Psoas muscle (tissue), 7 donors: Measurements from ENCODE around the gene SCML1. TPM values are rescaled to one million over a fixed set of nuclear protein-coding genes. Genes with fewer than 3 reads are reported as not detected.

Experiments used
- polyA plus RNA-seq, 3 donors: library from polyadenylated mRNA; stranded (reverse); fragments of 200-250 nt; gene quantifications; one replicate each; pipeline ENCODE4 v1.2.3, GENCODE V29; 2013
- total RNA-seq, 4 donors: library from RNA; stranded (reverse); fragmentation: NEBNext Ultra II Directional in 2 of 4; extraction: Animal tissue kit (Norgen Biotek cat#: 25700) in 2 of 4; gene quantifications; one replicate each; pipeline versions ENCODE4 v1.2.1 to v1.2.4, GENCODE V29; 2021 to 2023
- donor health status: healthy with polysubstance abuse.
- donor health status: DM: no; HTN: no; CAD: no; lungs with moderate emphysema.
- donor health status: Bipolar disorder and iron deficiency.
- donor health status: healthy.
- donor health status: DM: no; HTN: no; CAD: no.
- donor health status: DM: no; HTN: no; CAD: no.
- donor health status: DM: yes; HTN: yes; CAD: no.

Gene SCML1
- total and polyA plus RNA-seq, 7 donors: 7.4 to 17.2 (median 11.4) TPM

Other genes starting within 250 kb of the SCML1 start
- 1 to 10 TPM; 3.2 to 6.3 (median 3.8) TPM for gene RAI2, start 123.8 kb downstream of the SCML1 start, total RNA-seq
- gene RAI2, start 123.8 kb downstream of the SCML1 start, polyA plus RNA-seq: 1 to 10 TPM; 3.9 to 4.8 (median 4.2) TPM